GM12892 (cell line): ENCODE results near the gene ANKRD29.
A peak's percentile ranks its signal among the peaks of the same experiment; 100 is the strongest.

ENCODE experiments used
- DNase-seq: peaks from one replicate; pipeline ENCODE4 v3.0.0; 2011; ENCODE audit not compliant: insufficient read length
- FAIRE-seq: peaks from 2 replicates; lab custom pipeline; 2011; peaks lifted over from hg19 to GRCh38; lab: Jason Lieb, UNC
- POLR2A ChIP-seq: IDR thresholded peaks from 2 replicates; pipeline ENCODE4 v1.6.1; 2011; ENCODE audit warnings: low read depth, low read length, control low read depth
- POLR2AphosphoS5 ChIP-seq: IDR thresholded peaks from 2 replicates; pipeline ENCODE4 v1.6.1; 2011; ENCODE audit warnings: low read depth, low read length, control low read depth
- TAF1 ChIP-seq: IDR thresholded peaks from 2 replicates; pipeline ENCODE4 v1.6.1; 2011; ENCODE audit warnings: low read depth, mild to moderate bottlenecking, control low read depth, low read length, borderline replicate concordance

The ANKRD29 gene

DNA sequence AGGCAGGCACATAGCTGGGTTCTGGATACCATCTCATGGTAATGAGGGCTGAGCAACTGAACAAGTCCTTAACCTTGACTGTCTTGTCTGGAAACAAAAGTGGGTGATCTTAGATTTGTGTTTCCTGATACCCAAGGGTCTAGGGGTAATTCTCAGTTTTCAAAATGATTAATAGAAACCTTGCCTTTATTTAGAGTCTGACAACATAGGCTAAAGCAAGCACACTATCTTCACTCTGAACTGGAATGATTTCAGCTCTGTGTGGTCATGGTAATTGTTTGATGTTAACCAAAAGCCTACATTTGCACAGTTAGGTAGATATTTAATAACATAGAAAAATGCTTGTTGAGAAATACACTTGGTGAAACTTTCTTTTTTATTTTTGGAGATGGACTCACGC is 19.8 kb upstream of the ANKRD29 start:
- DNase-seq: no peak
- peak; percentile 66 for FAIRE-seq
- no peak for TF ChIP-seq POLR2A
- no peak for TF ChIP-seq TAF1
- no peak for TF ChIP-seq POLR2AphosphoS5

DNA sequence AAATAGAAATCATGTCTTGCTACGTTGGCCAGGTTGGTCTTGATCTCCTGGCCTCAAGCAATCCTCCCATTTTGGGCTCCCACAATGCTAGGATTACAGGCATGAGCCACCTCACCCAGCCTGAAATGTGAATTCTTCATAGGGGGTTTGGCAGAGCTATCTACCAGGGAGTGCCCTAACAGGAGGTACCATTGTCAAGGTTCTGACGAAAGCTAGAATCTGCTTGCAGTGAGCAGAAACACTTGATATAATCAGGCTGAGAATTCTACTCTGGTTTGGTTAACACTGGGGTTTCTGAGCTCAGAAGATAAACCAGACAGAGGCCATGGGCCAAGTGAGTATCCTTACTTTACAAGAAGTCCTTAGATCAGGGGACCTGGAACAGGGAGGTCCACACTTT is 19.3 kb upstream of the ANKRD29 start:
- no peak for TF ChIP-seq POLR2AphosphoS5
- no peak for TF ChIP-seq POLR2A
- no peak for TF ChIP-seq TAF1
- no peak for FAIRE-seq
- DNase-seq: no peak

DNA sequence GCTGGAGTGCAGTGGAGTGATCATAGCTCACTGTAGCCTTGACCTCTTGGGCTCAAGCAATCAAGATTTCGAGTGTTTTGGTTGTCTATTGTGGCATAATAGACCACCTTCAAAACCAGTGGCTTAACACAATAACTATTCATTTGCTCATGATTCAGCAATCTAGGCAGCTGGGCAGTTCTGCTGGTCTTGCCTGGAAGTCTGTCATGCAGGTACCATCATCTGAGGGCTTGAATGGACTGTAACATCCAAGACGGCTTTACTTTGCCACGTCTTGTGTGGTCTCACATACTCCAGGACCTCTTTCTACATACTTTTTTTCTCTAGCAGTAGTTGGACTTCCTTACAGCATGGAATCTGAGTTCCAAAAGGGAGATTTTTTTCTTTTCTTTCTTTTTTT is 13.2 kb upstream of the ANKRD29 start:
- DNase-seq (no peak), FAIRE-seq (no peak)
- TF ChIP-seq TAF1 (no peak), POLR2AphosphoS5 (no peak), POLR2A (no peak)

DNA sequence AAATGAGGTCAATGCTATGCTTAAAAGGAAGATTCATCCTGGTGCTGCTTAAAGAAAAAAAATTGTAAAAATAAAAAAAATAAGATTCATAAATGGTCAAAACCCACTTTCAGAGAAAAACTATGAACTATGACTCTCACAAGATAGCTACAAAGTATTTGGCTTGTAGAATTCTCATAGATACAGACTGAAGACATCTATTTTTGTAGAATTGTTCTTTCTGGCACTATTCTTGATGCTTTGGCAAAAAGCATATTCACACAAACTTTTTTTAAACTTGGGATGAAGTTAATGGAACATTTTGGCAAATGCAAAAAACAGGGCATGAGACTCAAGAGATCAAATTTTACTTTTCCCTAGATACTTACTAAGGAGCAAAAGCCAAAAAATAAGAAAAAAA is 12.5 kb upstream of the ANKRD29 start:
- DNase-seq (no peak), FAIRE-seq (no peak)
- no peak for TF ChIP-seq POLR2A
- no peak for TF ChIP-seq POLR2AphosphoS5
- TF ChIP-seq TAF1: no peak

DNA sequence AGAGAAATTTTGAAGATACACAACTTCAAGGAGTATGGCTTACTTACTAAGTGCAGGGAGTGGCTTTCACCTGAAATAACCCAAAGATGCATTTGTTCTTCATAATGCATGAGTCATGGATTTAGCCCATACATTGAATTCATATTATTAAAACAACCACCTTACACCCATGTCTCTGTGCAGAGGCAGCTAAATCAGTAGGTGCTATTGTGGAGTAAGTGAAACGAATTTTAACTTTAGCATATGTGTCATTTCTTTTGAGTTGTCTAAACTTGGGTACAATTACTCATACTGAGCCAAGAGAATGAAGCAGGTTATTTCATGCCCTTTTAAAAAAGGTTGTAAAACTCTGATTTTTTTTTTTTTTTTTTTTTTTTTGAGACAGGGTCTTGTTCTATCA is 11.0 kb upstream of the ANKRD29 start:
- no peak for DNase-seq
- no peak for TF ChIP-seq POLR2A
- TF ChIP-seq POLR2AphosphoS5: no peak
- no peak for TF ChIP-seq TAF1
- no peak for FAIRE-seq

DNA sequence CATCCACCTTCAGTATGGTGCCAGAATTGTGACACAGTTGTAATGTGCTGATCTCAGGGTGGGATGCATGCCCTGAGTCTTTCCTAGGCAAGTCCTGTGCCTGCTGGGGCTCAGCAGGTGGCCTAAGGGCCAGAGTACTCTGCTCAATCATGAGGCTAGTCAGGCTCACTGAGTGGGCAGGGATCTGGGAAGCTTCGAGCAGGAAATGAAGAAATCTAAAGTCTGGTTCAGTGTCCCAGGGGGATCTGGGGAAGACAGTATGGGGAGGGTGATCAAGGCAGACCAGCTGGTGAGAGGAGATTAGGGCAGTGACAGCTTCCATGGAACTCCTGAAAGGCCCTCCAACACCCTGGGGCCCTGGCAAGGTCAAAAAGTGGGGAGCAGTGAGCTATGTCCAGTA is 8.9 kb upstream of the ANKRD29 start:
- no peak for TF ChIP-seq TAF1
- no peak for TF ChIP-seq POLR2A
- no peak for TF ChIP-seq POLR2AphosphoS5
- FAIRE-seq: no peak
- DNase-seq: no peak

DNA sequence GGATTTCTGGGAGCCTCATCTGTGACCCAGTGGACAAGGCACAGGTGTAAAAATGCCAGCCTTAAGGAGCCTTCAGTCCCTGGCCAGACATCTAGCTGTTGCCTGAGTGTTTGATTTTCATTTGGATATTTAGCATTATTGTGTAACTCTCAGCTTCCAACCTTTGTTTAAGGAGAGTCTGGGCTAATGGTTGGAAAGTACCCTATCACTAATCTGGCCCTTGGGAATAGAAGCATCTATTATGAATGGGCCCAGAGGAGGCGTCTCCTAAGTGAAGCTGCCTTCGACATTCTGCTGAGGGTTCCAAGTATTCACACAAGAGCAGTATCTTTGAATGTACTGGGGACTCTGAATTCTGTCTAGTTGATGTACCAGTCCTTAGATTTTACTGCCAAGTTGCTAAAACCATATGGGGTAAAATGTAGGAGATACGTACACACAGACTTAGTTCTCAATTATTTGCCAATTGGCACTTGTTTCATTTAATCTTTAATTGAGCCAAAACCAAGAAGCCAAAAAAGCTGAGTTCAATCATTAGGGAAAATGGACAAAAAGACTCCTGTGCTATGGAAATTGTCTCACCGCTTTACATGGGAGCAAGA is 7.2 kb upstream of the ANKRD29 start:
- FAIRE-seq (no peak), DNase-seq (no peak)
- TF ChIP-seq TAF1 (no peak), POLR2AphosphoS5 (no peak), POLR2A (no peak)

DNA sequence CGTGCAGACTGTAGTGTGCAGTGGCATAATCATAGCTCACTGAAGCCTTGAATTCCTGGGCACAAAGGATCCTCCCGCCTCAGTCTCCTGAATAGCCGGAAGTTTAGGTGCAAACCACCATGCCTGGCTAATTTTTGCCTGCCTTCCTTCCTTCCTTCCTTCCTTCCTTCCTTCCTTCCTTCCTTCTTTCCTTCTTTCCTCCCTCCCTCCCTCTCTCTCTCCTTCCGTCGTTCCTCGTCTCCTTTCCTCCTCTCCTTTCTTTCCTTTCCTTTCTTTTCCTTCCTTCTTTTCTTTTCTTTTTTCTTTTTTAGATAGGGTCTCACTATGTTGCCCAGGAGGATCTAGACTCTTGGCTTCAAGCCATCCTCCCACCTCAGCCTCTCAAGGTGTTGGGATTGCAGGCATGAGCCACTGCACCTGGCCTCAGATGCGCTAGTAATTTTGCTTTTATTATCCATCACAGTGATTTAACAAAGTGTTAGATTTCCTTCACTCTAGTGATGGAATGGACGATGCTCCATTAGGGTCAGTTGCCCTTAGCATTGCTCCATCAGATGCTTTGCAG is 6.6 kb upstream of the ANKRD29 start:
- DNase-seq (no peak), FAIRE-seq (no peak)
- no peak for TF ChIP-seq TAF1
- TF ChIP-seq POLR2A: no peak
- no peak for TF ChIP-seq POLR2AphosphoS5

DNA sequence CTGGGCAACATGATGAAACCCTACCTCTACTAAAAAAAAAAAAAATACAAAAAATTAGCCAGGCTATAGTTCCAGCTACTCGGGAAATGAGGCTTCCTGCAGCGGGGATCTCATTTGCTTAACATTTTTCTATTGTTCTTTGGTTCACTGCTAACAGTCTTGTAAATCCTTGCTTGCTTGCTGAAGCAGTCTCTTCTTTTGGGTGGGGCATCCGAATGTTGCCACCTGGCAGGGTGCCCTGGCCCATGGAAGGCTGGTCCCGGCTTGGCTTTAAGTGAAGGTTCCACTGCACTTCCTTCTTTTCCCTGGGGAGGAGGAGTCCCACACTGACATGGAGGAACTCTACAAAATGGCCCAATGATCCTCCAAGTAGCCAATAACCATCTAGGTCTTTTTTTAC is 6.0 kb upstream of the ANKRD29 start:
- TF ChIP-seq POLR2A: no peak
- no peak for TF ChIP-seq TAF1
- no peak for TF ChIP-seq POLR2AphosphoS5
- FAIRE-seq (no peak), DNase-seq (no peak)

DNA sequence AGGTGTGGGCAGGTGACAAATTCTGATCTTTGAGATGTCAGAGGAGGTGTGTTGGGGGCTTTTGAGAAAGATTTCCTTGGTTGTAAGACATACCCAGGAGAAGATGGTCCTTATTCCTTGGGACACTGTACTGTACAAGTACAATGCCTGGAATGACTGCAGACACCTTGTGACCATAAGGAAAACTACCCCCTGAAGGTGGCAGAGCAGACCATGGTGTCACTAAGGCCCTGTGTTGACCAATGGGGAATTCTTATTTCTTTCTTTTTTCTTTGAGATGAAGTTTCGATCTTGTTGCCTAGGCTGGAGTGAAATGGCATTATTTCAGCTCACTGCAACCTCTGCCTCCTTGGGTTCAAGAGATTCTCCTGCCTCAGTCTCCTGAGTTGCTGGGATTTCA is 4.4 kb upstream of the ANKRD29 start:
- no peak for DNase-seq
- no peak for TF ChIP-seq POLR2AphosphoS5
- FAIRE-seq: no peak

DNA sequence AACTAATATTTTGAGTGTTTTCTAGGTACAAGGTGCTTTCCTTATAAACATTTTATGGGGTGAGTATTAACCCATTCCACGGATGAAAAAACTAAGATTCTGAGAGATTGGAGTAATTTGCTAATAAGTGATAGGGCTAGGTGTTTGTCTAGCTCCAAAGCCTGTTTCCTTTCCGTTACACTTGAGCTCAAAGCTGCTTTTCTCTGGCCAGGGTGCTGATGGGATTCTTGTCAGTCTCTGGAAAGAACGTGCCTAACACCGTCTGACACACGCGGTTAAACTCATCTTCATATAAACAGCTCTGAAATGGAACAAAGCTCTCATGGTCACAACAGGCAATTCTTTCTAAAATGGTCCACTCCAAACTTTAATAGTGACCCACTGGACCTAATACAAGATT is 2.0 kb upstream of the ANKRD29 start:
- FAIRE-seq: no peak
- no peak for DNase-seq

DNA sequence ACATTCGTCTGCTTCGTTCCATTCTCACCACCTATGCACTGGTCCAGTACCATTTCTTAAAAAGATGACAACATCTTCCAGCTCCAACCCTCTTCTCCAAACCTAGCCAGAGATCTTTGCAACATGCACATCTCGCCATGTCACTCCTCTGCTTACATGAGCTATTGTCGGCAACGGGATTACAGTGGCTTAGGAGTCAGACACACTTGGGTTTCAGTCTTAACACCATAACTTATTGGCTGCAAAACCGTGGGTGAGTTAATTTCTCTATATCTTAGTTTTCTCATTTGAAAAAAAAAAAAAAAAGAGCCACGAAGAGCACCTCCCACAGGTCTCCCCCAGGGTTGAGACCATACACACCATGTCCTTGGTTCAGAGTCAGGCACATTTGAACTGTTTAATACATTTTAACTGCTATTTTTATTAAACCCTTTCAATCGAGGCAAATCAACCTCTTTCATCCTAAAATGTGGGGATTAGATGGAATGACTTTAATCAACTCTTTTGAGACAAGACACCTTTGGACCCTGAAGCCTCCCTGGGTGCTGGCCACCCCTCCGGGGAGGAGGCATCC is 889 bp downstream of the ANKRD29 start:
- no peak for FAIRE-seq

More for the DNA sequence above, 2.0 kb upstream of the ANKRD29 start:
- TF ChIP-seq POLR2A (no peak), TAF1 (no peak), POLR2AphosphoS5 (no peak)

DNA sequence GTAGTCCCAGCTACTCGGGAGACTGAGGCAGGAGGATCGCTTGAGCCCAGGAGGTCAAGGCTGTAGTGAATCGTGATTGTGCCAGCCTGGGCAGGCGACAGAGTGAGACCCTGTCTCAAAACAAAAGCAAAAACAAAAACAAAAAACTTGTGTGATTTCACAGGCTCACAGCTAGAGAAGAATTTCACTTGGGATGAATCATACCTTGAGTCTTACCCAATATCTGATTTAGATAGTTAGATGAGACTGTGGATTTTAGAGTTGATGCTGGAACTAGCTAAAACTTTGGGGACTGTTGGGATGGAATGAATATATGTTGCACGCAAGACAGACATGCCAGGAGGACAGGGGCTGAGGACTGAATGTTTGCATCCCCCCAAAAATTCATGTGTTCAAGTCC is 4.4 kb downstream of the ANKRD29 start:
- no peak for FAIRE-seq
- TF ChIP-seq POLR2AphosphoS5 (no peak), TAF1 (no peak), POLR2A (no peak)
- DNase-seq: no peak

More for the DNA sequence above, 889 bp downstream of the ANKRD29 start:
- TF ChIP-seq POLR2A (no peak), POLR2AphosphoS5 (no peak), TAF1 (no peak)
- no peak for DNase-seq
